HFF-Myc (cell line): ENCODE data around the gene BICC1.

ENCODE experiments used
- DNase-seq: peaks from one replicate; pipeline ENCODE4 v3.0.0-alpha.2; 2011; ENCODE audit warnings: low read depth; ENCODE audit errors: extremely low read depth
- H3K4me3 ChIP-seq: replicated peaks from 2 replicates; pipeline ENCODE4 v1.5.1; 2011; ENCODE audit warnings: low read depth, mild to moderate bottlenecking, control low read depth, low read length
- TF ChIP-seq, protein P1 (sequence below): IDR thresholded peaks from 2 replicates; pipeline ENCODE4 v1.5.1; 2012; ENCODE audit warnings: mild to moderate bottlenecking, low read depth, low read length, control low read depth; ENCODE audit errors: missing control alignments

Gene BICC1

DNA sequence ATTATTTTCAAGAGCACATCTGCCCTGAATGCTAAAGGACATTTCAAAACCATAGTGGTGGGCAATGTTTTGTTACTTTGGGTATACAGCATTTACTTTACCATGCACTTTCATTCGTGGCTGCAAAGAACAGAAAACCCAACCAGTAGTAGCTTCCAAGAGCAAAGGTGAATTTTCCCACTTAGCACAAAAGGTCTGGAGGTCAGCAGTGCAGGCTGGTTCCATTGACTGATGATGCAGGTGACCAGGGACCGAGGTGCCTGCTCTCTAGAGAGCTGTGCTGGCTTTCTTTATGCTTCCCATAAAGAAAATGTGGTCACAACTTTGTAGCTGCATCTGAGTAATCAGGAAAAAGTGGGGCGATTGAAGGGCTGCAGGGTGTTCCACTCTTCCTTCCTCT, 240.0 kb downstream of the BICC1 start:
- TF ChIP-seq, protein P1, sequence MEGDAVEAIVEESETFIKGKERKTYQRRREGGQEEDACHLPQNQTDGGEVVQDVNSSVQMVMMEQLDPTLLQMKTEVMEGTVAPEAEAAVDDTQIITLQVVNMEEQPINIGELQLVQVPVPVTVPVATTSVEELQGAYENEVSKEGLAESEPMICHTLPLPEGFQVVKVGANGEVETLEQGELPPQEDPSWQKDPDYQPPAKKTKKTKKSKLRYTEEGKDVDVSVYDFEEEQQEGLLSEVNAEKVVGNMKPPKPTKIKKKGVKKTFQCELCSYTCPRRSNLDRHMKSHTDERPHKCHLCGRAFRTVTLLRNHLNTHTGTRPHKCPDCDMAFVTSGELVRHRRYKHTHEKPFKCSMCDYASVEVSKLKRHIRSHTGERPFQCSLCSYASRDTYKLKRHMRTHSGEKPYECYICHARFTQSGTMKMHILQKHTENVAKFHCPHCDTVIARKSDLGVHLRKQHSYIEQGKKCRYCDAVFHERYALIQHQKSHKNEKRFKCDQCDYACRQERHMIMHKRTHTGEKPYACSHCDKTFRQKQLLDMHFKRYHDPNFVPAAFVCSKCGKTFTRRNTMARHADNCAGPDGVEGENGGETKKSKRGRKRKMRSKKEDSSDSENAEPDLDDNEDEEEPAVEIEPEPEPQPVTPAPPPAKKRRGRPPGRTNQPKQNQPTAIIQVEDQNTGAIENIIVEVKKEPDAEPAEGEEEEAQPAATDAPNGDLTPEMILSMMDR = no peak
- no peak overlapping the region for H3K4me3 ChIP-seq

DNA sequence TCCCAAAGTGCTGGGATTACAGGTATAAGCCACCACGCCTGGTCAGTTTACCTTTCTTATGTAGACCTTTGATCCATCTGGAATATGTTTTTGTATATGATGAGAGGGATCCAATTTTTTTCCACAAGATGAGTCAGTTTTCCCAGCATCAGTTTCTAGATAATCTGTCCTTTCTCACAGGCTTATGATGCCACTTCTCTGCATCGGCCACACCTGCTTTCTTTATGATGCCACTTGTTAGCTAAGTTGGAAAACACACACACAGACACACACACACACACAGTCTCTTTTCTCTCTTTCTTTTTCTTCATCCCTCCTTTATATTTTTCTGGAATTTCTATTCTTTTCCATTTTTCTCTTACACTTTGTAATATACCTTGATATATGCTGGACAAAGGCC, 240.8 kb downstream of the BICC1 start:
- TF ChIP-seq, protein P1 = no peak
- H3K4me3 ChIP-seq = no peak overlapping the region
- no peak for DNase-seq

More for the DNA sequence above, 240.0 kb downstream of the BICC1 start:
- DNase-seq = no peak

DNA sequence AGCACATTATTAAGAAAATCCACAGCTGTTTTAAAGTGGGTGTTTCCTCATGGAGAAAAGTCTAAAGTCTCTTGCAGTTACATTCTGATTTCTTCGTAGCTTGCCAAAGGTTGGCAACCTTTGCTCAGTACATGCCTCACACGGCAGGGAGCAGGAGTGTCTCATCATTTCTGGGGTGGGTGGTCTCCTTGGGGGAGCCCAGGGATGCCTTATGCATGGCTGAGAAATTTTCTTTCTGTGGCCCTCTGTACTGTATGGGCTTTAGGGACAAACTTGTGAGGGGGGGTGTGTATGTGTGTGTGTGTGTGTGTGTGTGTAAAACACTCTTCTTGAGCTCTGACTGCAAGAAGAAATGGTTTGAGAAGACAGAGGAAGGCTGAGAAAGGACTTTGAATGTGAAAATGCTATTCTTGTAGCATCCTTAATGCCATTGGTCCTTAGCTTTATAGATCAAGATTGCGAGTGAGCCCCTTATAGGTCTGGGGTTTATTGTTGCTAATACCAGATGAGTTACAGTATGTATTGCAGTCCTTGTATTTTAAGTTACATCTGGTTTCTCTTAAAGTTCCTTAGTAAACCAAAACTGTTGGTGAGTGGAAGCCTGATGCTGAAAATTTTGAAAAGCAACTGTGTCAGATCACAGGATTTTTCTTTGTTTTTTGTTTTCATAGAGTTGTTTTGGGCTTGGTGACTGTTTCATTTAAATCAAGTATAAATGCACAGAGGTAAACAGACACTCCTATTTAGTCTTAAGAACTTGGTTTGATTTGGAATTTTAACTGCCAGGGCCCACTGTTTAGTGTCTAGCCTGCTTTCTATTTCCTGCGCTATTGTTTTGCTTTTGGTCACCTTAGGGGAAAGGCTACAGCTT, 242.0 kb downstream of the BICC1 start:
- TF ChIP-seq, protein P1 = no peak

DNA sequence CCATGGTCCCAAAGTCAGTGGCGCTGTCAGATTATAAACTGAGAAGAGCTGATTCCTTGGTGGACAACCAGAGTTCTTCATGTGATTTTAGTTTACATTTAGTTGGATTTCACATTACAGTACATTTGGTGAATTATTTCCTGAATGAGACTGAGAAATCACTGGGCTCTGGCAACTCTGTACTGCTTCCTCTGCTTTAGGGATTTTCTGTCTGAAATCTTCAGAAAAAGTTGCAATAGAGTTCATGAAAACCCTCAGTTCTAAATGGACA, 242.6 kb downstream of the BICC1 start:
- TF ChIP-seq, protein P1 = no peak
- DNase-seq = no peak
- H3K4me3 ChIP-seq = peak overlapping the region; percentile 30; the same call in 1 of the 2 replicates

More for the DNA sequence above, 242.0 kb downstream of the BICC1 start:
- peak overlapping the region; percentile 30; the same call in 1 of the 2 replicates for H3K4me3 ChIP-seq
- DNase-seq = no peak

DNA sequence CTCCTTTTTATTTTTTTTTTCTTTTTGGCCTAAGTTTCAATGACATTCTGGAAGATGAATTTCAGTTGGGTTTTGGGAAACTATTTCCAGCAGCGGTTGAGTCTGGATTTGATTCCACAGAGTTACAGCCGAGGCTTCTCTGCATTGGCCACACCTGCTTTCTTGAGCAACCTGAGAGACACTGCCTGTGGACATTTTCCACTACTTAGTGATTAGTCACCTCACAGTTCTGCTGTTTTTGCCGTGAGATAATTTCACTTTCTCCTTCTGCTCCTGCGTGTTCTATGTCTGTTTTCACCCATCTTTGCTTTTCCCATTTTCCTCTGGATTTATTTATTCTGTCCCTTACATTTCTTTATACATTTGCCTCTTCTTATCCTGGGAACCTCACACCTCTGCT, 243.0 kb downstream of the BICC1 start:
- H3K4me3 ChIP-seq = peak overlapping the region; percentile 30
- TF ChIP-seq, protein P1 = no peak
- no peak for DNase-seq

DNA sequence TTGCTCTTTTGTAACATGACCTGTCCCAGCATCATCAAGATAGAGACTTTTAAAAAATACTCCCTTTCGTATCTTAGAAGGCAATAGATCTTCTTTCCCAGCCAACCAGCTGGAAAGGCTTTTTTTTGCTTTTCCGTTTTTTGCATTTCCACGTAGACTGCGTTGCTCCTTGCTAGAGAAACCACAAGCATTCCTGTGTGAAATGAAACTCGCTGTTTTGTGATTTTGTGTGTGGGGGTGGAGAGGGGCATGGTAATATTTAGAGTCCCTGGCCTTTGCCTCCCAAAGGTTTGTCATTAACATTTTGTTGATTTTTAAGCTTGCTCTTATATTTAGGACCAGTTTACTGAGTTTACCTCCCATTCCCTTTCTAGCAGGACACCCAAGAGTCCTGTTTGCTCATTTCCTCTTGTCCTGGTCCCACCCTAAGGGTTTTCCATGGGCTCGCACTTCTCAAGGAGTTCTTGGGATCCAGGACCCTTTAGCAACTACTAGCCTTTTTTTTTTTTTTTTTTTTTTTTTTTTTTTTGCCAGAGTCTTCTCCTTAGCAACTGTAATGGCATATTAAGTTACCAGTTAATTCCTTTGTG, 243.6 kb downstream of the BICC1 start:
- no peak for DNase-seq
- TF ChIP-seq, protein P1 = no peak
- peak overlapping the region; percentile 30 for H3K4me3 ChIP-seq
